WTC11 (cell line): ENCODE results near the gene JAML. TPM values are rescaled to one million over a fixed set of nuclear protein-coding genes. Genes with fewer than 3 reads are reported as not detected.

Source experiments
- ATAC-seq: fragments of 200-7000 bp; cut with Tn5 transposase; 2 replicates; pipeline ENCODE4 v1.10.0; 2021; ENCODE audit warnings: mild to moderate bottlenecking, moderate library complexity
- CTCF ChIA-PET: fragments of 300-600 bp; sonication (Branson Sonifier 250); formaldehyde crosslinking; loops from one replicate; lab custom pipeline; 2021; ENCODE audit warnings: antibody characterized with exemption; lab: Charles Lee
- POLR2A ChIA-PET: fragments of 350-600 bp; sonication (Branson Sonifier 250); formaldehyde crosslinking; loops from one replicate; lab custom pipeline; 2021; ENCODE audit warnings: antibody characterized with exemption; lab: Charles Lee
- DNase-seq: peaks from one replicate; pipeline ENCODE4 v3.0.0; 2021; ENCODE audit warnings: low spot score
- H3K27ac Mint-ChIP-seq: 2 replicates; pipeline ENCODE4 v1.8.0; 2021; ENCODE audit warnings: mixed read lengths
- H3K27me3 Mint-ChIP-seq: 2 replicates; pipeline ENCODE4 v1.8.0; 2021; ENCODE audit warnings: low read depth, mild to moderate bottlenecking, moderate library complexity, mixed read lengths
- H3K36me3 Mint-ChIP-seq: 2 replicates; pipeline ENCODE4 v1.8.0; 2021; ENCODE audit warnings: mixed read lengths
- H3K4me1 Mint-ChIP-seq: 2 replicates; pipeline ENCODE4 v1.8.0; 2022; ENCODE audit warnings: mixed read lengths
- H3K4me3 Mint-ChIP-seq: 2 replicates; pipeline ENCODE4 v1.8.0; 2021; ENCODE audit warnings: mild to moderate bottlenecking, moderate library complexity, mixed read lengths
- H3K9me3 Mint-ChIP-seq: 2 replicates; pipeline ENCODE4 v1.8.0; 2021; ENCODE audit warnings: mixed read lengths
- AFF4 ChIP-seq: sonication (generic); formaldehyde crosslinking; IDR thresholded peaks from 2 replicates; pipeline ENCODE4 v1.8.1; 2023; ENCODE audit warnings: mild to moderate bottlenecking, missing genetic modification reagents, borderline replicate concordance
- CREM ChIP-seq: sonication (generic); formaldehyde crosslinking; IDR thresholded peaks from 2 replicates; pipeline ENCODE4 v1.8.1; 2022; ENCODE audit warnings: mild to moderate bottlenecking, missing genetic modification reagents, moderate library complexity
- E2F4 ChIP-seq: sonication (generic); formaldehyde crosslinking; IDR thresholded peaks from 2 replicates; pipeline ENCODE4 v1.8.1; 2022; ENCODE audit warnings: low read depth, mild to moderate bottlenecking, moderate library complexity, missing genetic modification reagents, borderline replicate concordance
- E2F5 ChIP-seq: sonication (generic); formaldehyde crosslinking; IDR thresholded peaks from 2 replicates; pipeline ENCODE4 v1.8.1; 2022; ENCODE audit warnings: mild to moderate bottlenecking, moderate library complexity, missing genetic modification reagents
- ESRRA ChIP-seq: sonication (generic); formaldehyde crosslinking; IDR thresholded peaks from 2 replicates; pipeline ENCODE4 v1.8.1; 2022; ENCODE audit warnings: mild to moderate bottlenecking, missing genetic modification reagents, borderline replicate concordance
- GTF2I ChIP-seq: fragments of 250-450 bp; sonication (Bioruptor Pico); conservative IDR thresholded peaks from 2 replicates; pipeline ENCODE4 v1.4.0; 2021; ENCODE audit warnings: mild to moderate bottlenecking
- HMGA2 ChIP-seq: fragments of 250-450 bp; sonication (Bioruptor Pico); IDR thresholded peaks from 2 replicates; pipeline ENCODE4 v1.4.0; 2021; ENCODE audit warnings: mild to moderate bottlenecking, moderate library complexity
- MAX ChIP-seq: sonication (generic); formaldehyde crosslinking; IDR thresholded peaks from 2 replicates; pipeline ENCODE4 v1.8.0; 2022; ENCODE audit warnings: mild to moderate bottlenecking, missing genetic modification reagents
- MLX ChIP-seq: sonication (generic); formaldehyde crosslinking; IDR thresholded peaks from 2 replicates; pipeline ENCODE4 v1.8.1; 2023; ENCODE audit warnings: mild to moderate bottlenecking, missing genetic modification reagents, moderate library complexity
- MXD4 ChIP-seq: fragments of 250-450 bp; sonication (Bioruptor Pico); IDR thresholded peaks from 2 replicates; pipeline ENCODE4 v1.8.0; 2021; ENCODE audit warnings: mild to moderate bottlenecking, moderate library complexity, borderline replicate concordance
- MYBL2 ChIP-seq: sonication (generic); formaldehyde crosslinking; IDR thresholded peaks from 2 replicates; pipeline ENCODE4 v1.8.1; 2023; ENCODE audit warnings: mild to moderate bottlenecking, moderate library complexity, missing genetic modification reagents
- NR1H2 ChIP-seq: sonication (generic); formaldehyde crosslinking; IDR thresholded peaks from 2 replicates; pipeline ENCODE4 v1.9.0; 2021; ENCODE audit warnings: mild to moderate bottlenecking, moderate library complexity, missing genetic modification reagents
- PRRX2 ChIP-seq: fragments of 250-450 bp; sonication (Bioruptor Pico); IDR thresholded peaks from 2 replicates; pipeline ENCODE4 v1.8.0; 2021; ENCODE audit warnings: mild to moderate bottlenecking
- RORB ChIP-seq: fragments of 250-450 bp; sonication (Bioruptor Pico); IDR thresholded peaks from 2 replicates; pipeline ENCODE4 v1.9.0; 2021; ENCODE audit warnings: mild to moderate bottlenecking
- STAT6 ChIP-seq: sonication (generic); formaldehyde crosslinking; conservative IDR thresholded peaks from 2 replicates; pipeline ENCODE4 v1.8.1; 2023; ENCODE audit warnings: mild to moderate bottlenecking, low read depth, missing genetic modification reagents, moderate library complexity
- TEAD1 ChIP-seq: sonication (generic); formaldehyde crosslinking; IDR thresholded peaks from 2 replicates; pipeline ENCODE4 v1.8.0; 2022; ENCODE audit warnings: mild to moderate bottlenecking, missing genetic modification reagents
- USF2 ChIP-seq: sonication (generic); formaldehyde crosslinking; IDR thresholded peaks from 2 replicates; pipeline ENCODE4 v1.8.1; 2023; ENCODE audit warnings: mild to moderate bottlenecking, missing genetic modification reagents, moderate library complexity
- ZMAT4 ChIP-seq: fragments of 250-450 bp; sonication (Bioruptor Pico); IDR thresholded peaks from 2 replicates; pipeline ENCODE4 v1.9.0; 2021; ENCODE audit warnings: mild to moderate bottlenecking
- ZNF425 ChIP-seq: fragments of 250-450 bp; sonication (Bioruptor Pico); conservative IDR thresholded peaks from 2 replicates; pipeline ENCODE4 v1.9.0; 2021; ENCODE audit warnings: mild to moderate bottlenecking
- total RNA-seq: library from RNA; stranded (reverse); gene quantifications from 3 replicates; pipeline ENCODE4 v1.2.3, GENCODE V29; 2021

JAML gene
- total RNA-seq, 1 experiment from 2014 or later, result 0.24 TPM

- TF ChIP-seq AFF4 (CRISPR knock-in tag), result no peak
Measured at GRCh38 chr11:118233377-118233776, 8.6 kb upstream of the JAML start (continued).

- no peak overlapping the region for H3K27ac Mint-ChIP-seq
- no peak for ATAC-seq
- peaks cover 8% of the 10 kb centered on the region for H3K27me3 Mint-ChIP-seq
- no peak for DNase-seq
- no peak overlapping the region for H3K4me3 Mint-ChIP-seq
- no peak for TF ChIP-seq USF2 (CRISPR knock-in tag)
- no peak for TF ChIP-seq CREM
- TF ChIP-seq ZMAT4 (CRISPR knock-in tag), result no peak
- TF ChIP-seq MLX, result no peak
- TF ChIP-seq MAX (CRISPR knock-in tag), result no peak
- no peak for TF ChIP-seq NR1H2 (CRISPR knock-in tag)
- no peak for TF ChIP-seq TEAD1 (CRISPR knock-in tag)
- no peak for TF ChIP-seq MXD4 (CRISPR knock-in tag)
- TF ChIP-seq E2F4 (CRISPR knock-in tag), result no peak
- no peak for TF ChIP-seq E2F5 (CRISPR knock-in tag)
- no peak for TF ChIP-seq ZNF425 (CRISPR knock-in tag)
- no peak for TF ChIP-seq GTF2I (CRISPR knock-in tag)
- TF ChIP-seq MYBL2, result no peak
- TF ChIP-seq ESRRA (CRISPR knock-in tag), result no peak
- TF ChIP-seq RORB (CRISPR knock-in tag), result no peak
- no peak for TF ChIP-seq STAT6 (CRISPR knock-in tag)
- TF ChIP-seq PRRX2 (CRISPR knock-in tag), result no peak
- TF ChIP-seq HMGA2 (CRISPR knock-in tag), result no peak
- H3K9me3 Mint-ChIP-seq, result no peaks in the 10 kb centered on the region
- no peaks in the 10 kb centered on the region for H3K4me1 Mint-ChIP-seq
- ChIA-PET CTCF (no interaction called here), POLR2A (no interaction called here)
- H3K36me3 Mint-ChIP-seq, result no peaks in the 10 kb centered on the region
Measured at GRCh38 chr11:118232659-118233058, 7.8 kb upstream of the JAML start.
